ENCODE results near the gene MTCH1.

The MTCH1 gene

DNA sequence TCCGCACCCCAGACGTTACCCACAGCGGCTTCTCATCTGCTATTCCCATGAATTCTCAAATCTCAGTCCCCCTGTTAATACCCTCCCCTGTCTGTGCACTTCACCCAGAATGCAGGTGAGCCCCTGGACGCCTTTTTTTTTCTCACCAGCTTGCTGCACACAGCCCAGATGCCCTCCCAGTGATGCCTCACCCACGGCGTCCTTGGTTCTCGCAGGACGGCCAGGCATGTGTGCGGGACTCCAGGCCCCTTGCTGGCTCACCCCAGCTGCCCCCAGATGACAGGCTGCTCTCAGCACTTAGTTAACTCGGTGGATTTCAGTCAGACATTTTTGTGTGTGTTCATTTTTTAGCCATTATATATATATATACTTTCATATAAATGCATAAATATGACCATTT, 56.8 kb downstream of the MTCH1 start:
- TF ChIP-seq ZNF274 (IDR thresholded peaks at IDR 0.05; ENCODE audit: low read depth, low read length) = no peak
- H3K4me3 ChIP-seq (ENCODE audit: low read length) = no peak overlapping the region

GRCh38 chr6:36928547-36928918, 57.5 kb downstream of the MTCH1 start:
- H3K4me3 ChIP-seq (ENCODE audit: low read length) = no peak overlapping the region
- TF ChIP-seq ZNF274 (IDR thresholded peaks at IDR 0.05; ENCODE audit: low read depth, low read length) = no peak

DNA sequence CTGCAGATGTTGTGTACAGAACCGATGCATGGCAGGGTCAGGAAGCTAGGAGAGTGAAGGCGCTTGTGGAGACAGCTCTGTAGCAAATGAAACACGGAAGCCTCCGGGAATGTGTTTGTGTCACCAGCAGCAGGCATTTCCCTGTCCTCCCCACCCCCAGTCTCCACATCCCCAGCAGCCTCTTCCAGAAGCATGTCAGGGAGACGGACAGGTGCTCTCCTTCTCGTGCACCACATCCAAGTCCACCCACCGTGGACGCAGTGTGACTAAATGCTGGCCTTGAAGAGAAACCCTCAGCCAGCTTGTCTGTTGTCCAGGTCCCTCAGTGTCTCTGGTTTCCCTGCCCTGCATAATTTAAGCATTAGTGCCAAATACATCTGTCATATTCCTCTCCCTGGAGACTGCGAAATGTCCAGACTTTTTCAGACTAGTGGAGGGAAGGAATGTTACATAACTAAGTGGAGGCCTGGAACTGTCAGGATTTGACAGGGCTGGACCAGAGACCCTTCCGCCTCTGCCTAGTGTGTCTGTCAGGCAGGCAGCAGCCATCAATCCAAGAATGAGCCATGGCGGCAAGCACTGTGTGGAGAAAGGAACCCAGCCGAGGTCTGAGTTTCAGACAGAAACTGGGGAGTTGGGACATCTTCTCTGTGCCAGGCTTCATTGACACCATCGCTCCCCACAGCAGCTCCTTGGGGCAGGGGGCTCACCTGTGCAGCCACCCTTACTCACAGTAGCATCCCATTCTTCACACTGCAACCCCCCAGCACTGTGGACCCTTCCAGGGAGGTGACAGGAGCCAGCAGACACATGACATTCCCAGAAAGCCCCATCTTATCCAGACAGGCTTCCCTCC, 58.1 kb downstream of the MTCH1 start:
- TF ChIP-seq ZNF274 (IDR thresholded peaks at IDR 0.05; ENCODE audit: low read depth, low read length) = no peak
- H3K4me3 ChIP-seq (ENCODE audit: low read length) = no peak overlapping the region

- TF ChIP-seq ZNF274 (IDR thresholded peaks at IDR 0.05; ENCODE audit: low read depth, low read length) = no peak
- H3K4me3 ChIP-seq (ENCODE audit: low read length) = no peak overlapping the region
Measured at GRCh38 chr6:36926708-36927513, 59.1 kb downstream of the MTCH1 start.

DNA sequence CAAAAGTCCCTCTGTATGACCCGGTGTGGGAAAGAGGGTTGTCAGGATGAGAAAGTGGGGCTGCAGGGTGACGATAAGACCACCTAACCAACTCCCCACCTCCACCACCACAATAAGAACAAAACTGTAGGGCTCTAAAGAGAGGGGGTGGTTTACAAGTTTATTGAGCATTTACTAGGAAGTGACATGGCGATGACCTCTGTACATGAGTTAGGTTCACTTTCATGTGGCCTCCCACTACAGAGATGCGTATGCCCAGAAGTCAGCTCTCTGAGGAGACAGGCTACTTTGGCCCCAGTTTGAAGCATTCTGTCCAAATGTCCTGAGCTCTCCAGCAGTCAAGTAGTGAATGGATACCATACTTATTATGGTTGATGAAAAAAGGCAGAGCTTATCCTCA, 60.2 kb downstream of the MTCH1 start:
- TF ChIP-seq ZNF274 (IDR thresholded peaks at IDR 0.05; ENCODE audit: low read depth, low read length) = no peak
- H3K4me3 ChIP-seq (ENCODE audit: low read length) = no peak overlapping the region

DNA sequence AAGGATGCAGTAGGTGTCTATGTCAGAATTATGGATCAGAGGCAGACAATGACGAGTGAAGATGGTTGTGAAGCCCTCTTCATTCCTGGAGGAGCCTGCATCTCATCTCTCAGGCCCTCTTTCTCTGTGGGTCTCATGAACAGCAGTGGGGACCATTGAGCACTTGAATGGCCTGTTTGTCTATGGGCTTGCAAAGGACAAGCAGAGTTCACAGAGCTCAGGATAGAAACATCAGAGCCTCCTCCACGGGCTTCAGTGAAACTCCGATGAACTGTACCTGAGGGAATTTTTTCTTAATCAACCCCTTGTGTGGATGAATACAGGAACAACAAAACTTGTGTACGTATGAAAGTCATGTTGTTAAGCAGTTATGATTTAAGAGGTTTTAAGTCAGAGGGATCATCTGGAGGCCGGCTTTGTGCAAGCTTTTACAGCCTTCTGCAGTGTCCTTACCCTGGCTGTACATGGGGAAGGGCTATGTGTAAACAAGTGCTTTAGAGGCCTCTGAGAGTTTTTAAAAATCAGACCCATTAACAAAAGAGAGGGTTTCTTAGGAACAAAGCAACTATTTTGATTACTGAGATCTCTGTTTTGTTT, 61.1 kb downstream of the MTCH1 start:
- no peak overlapping the region for H3K4me3 ChIP-seq (ENCODE audit: low read length)
- TF ChIP-seq ZNF274 (IDR thresholded peaks at IDR 0.05; ENCODE audit: low read depth, low read length) = no peak

DNA sequence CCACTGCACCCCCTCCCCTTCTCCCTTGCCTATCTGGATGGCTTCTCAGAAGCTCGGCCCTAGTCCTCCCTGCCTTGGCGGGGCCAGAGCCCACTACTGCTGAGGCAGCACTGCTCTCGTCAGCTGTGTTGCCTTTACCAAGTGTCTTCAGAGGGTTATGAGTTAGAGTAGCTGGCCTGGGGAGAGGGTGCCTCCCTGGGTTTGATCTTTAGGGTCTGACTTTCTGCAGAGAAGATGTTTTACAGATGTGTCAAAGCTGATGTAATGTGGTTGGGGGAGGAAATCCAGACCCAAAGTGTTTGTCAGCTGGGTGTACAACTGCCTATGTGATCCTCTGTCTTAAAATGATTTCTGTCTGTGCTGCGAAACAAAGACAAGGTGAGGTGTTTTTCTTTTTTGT, 61.9 kb downstream of the MTCH1 start:
- no peak overlapping the region for H3K4me3 ChIP-seq (ENCODE audit: low read length)
- no peak for TF ChIP-seq ZNF274 (IDR thresholded peaks at IDR 0.05; ENCODE audit: low read depth, low read length)

DNA sequence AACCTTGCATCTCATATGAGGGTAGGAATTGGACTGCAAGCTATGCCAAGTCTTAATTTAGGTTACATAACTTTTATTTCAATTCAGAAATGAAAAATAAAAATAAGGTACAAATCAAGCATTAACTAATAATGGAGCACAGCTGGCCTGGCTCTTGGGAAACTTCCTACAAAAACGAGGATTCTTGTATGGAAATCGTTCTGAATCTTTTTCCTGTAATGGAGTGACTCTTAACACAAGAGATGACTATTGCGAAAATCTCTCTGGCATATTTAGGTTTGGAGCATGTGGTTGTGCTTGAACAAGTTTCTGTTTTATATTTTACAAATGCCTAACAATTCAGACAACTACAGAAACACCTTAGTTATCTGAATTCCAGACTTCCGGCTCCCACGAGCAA, 65.5 kb downstream of the MTCH1 start:
- no peak for TF ChIP-seq ZNF274 (IDR thresholded peaks at IDR 0.05; ENCODE audit: low read depth, low read length)
- H3K4me3 ChIP-seq (ENCODE audit: low read length) = no peak overlapping the region

GRCh38 chr6:36920049-36920448, 65.9 kb downstream of the MTCH1 start:
- no peak overlapping the region for H3K4me3 ChIP-seq (ENCODE audit: low read length)
- TF ChIP-seq ZNF274 (IDR thresholded peaks at IDR 0.05; ENCODE audit: low read depth, low read length) = no peak
